SK-N-SH (cell line): ENCODE results near the gene LNX2.

Experiments
- CHD2 ChIP-seq: fragments of 150-350 bp; IDR thresholded peaks from 2 replicates; pipeline ENCODE4 v1.6.1; 2018; ENCODE audit warnings: low read length; ENCODE audit not compliant: partially characterized antibody
- EZH2phosphoT487 ChIP-seq: fragments of 200-600 bp; sonication (generic); IDR thresholded peaks from 2 replicates; pipeline ENCODE4 v1.6.1; 2017; ENCODE audit warnings: low read depth, mixed run types, mild to moderate bottlenecking, antibody characterized with exemption, moderate library complexity, borderline replicate concordance
- GABPA ChIP-seq: IDR thresholded peaks from 2 replicates; pipeline ENCODE4 v1.4.0; 2012; ENCODE audit warnings: low read depth, mild to moderate bottlenecking
- SIN3A ChIP-seq: IDR thresholded peaks from 2 replicates; pipeline ENCODE4 v1.6.1; 2012; ENCODE audit warnings: low read depth, mild to moderate bottlenecking, low read length, moderate library complexity, borderline replicate concordance
- SMC3 ChIP-seq: IDR thresholded peaks from 2 replicates; pipeline ENCODE4 v1.6.1; 2012; ENCODE audit warnings: low read depth, low read length, improper control_type of control experiment
- TF ChIP-seq, protein P1 (sequence below): fragments of 200-600 bp; sonication (generic); IDR thresholded peaks from 2 replicates; pipeline ENCODE4 v1.6.1; 2017; ENCODE audit warnings: antibody characterized with exemption, mild to moderate bottlenecking, moderate library complexity
- TF ChIP-seq, protein P2 (sequence below): IDR thresholded peaks from 2 replicates; pipeline ENCODE4 v1.4.0; 2012; ENCODE audit warnings: low read depth, borderline replicate concordance

DNA sequence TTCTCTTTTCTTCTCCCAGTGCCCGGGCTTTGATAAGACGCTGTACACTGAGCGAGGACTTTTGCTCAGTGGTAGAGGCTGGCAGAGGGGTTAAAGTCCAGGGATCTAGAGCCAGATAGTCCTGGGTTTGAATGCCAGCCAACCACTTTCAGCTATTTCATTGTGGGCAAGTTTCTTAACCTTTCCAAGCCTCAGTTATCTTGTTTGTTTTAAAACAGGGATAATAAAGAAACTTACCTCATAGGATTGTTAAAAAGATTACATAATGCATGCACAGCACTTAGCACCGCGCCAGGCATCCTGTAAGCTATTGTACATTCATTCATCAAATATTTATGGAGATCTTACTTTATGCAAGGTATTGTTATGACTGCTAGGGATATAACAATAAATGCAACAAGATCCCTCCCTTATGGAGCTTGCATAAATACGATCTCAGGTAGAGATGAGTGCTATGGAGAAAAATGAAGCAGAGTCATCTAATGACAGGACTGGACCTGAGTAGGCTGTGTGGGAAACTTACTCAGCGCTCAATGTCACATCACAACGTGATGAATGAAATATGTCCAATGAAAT, 70.8 kb downstream of the LNX2 start:
- TF ChIP-seq, protein P1, sequence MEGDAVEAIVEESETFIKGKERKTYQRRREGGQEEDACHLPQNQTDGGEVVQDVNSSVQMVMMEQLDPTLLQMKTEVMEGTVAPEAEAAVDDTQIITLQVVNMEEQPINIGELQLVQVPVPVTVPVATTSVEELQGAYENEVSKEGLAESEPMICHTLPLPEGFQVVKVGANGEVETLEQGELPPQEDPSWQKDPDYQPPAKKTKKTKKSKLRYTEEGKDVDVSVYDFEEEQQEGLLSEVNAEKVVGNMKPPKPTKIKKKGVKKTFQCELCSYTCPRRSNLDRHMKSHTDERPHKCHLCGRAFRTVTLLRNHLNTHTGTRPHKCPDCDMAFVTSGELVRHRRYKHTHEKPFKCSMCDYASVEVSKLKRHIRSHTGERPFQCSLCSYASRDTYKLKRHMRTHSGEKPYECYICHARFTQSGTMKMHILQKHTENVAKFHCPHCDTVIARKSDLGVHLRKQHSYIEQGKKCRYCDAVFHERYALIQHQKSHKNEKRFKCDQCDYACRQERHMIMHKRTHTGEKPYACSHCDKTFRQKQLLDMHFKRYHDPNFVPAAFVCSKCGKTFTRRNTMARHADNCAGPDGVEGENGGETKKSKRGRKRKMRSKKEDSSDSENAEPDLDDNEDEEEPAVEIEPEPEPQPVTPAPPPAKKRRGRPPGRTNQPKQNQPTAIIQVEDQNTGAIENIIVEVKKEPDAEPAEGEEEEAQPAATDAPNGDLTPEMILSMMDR = no peak
- TF ChIP-seq CHD2 (no peak), GABPA (no peak), EZH2phosphoT487 (no peak), SIN3A (no peak), SMC3 (no peak)
- TF ChIP-seq, protein P2, sequence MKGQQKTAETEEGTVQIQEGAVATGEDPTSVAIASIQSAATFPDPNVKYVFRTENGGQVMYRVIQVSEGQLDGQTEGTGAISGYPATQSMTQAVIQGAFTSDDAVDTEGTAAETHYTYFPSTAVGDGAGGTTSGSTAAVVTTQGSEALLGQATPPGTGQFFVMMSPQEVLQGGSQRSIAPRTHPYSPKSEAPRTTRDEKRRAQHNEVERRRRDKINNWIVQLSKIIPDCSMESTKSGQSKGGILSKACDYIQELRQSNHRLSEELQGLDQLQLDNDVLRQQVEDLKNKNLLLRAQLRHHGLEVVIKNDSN = no peak
